ENCODE measurements around the gene FOXD3.

GRCh38 chr1:63274979-63275378, 47.4 kb upstream of the FOXD3 start:
- TF ChIP-seq CTCF (conservative IDR thresholded peaks at IDR 0.05; ENCODE audit: low read depth in 2 of 2) (no peak), JUNB (IDR thresholded peaks at IDR 0.05; ENCODE audit: unreplicated experiment) (no peak), POLR2AphosphoS5 (IDR thresholded peaks at IDR 0.05; ENCODE audit: low read depth) (no peak), EZH2phosphoT487 (IDR thresholded peaks at IDR 0.05; ENCODE audit: unreplicated experiment) (no peak), ZNF462 (CRISPR knock-in tag; IDR thresholded peaks at IDR 0.05) (no peak), EZH2 (IDR thresholded peaks at IDR 0.05; ENCODE audit: low read depth, unreplicated experiment) (no peak), CREB1 (CRISPR knock-in tag; IDR thresholded peaks at IDR 0.05; ENCODE audit: low read depth) (no peak), NANOG (IDR thresholded peaks at IDR 0.05; ENCODE audit: borderline replicate concordance) (no peak), ETS1 (IDR thresholded peaks at IDR 0.05) (no peak)
